GM18498 (cell line): Measurements from ENCODE around the gene SUGP2.
"Not testable (repeated sequence)": the region's sequence is repeated elsewhere in the genome, so short reads cannot be mapped to it uniquely, and the experiment has no call there.

Source experiments
- ATAC-seq: cut with Tn5 transposase; IDR thresholded peaks from one replicate; pipeline ENCODE4 v1.9.1; 2021; ENCODE audit warnings: mild to moderate bottlenecking, moderate library complexity; ENCODE audit not compliant: unreplicated experiment

The SUGP2 gene

DNA sequence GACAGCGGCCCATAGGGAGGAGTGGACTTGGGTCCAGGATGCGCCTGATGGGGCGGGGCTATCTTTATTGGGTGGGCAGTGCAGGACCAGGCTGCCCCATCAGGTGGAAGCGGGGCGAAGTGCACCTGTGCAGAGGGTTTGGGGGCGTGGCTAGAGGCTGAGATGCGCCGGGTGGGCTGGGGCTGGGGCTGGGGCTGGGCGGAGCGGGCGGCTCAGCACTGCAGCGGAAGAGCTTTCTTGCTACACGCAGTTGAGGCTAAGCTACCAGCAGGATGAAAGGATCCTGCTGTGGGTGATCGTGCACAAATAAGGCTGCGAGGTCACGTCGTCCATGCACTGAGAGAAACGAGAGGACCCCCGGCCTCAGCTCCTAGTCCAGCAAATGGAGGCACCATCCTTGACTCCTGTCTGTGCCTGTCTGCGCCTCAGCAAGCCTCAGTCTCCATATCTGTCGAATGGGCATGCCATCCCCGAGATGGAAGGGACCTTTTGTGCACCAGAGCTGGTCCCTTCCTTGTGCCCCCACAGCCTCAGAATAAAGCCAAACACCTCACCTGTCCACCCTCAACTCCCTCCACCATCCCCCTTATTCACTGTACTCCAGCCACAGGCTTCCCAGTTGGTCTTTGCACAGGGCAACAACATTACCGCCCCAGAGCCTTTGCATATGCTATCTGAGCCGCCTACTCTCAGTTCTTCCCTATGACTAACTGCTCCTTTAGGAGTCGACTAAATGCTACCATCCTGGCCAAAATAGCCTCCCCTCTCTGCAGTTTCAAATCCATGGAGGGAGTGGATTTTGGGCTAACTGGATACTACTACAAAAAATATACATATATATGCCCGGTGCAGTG lies 71.3 kb downstream of the SUGP2 start:
- ATAC-seq, result no peak

DNA sequence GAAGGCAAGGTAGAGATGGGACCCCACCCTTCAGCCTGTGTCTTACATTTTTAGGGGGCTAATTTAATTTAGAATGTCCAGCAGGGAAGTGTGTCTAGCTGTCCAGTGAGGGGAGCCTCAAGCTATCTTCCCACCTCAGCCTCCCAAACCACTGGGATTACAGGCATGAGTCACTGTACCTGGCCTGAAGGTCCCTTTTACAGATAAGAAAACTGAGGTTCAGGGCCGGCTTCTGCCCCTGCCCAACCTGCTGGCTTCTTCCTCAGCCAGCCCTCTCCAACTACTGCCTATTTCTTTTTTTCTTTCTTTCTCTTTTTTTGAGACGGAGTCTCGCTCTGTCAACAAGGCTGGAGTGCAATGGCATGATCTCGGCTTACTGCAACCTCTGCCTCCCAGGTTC lies 72.9 kb downstream of the SUGP2 start:
- no peak for ATAC-seq

DNA sequence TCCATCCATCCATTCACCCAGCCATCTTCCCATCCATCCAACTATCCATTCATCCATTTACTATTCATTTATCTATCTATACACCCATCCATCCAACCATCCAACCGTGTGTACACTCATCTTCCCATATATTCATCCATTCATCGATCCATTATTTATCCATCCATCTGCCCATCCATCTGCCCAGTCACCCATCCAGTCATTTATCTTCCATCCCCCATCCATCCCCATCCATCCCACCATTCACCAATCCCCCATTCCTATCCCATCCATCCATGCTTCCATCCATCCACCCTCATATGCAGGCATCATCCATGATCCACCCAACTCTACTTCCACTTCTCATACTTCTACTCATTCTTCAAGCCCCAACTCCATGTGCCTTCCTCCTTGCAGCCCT lies 78.3 kb downstream of the SUGP2 start:
- no peak for ATAC-seq

DNA sequence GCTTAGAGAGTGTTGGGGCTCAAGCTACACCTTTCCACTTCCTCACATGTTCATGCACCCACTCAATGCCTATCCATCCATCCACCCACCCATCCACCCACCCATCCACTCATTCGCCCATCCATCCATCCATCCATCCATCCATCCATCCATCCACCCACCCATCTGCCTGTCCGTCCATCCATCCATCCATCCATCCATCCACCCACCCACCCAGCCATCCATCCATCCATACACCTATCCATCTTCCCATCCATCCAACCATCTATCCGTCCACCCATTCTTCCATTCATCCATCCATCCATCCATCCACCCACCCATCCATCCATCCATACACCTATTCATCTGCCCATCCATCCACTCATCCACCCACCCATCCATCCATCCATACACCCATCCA lies 79.2 kb downstream of the SUGP2 start:
- no peak for ATAC-seq

DNA sequence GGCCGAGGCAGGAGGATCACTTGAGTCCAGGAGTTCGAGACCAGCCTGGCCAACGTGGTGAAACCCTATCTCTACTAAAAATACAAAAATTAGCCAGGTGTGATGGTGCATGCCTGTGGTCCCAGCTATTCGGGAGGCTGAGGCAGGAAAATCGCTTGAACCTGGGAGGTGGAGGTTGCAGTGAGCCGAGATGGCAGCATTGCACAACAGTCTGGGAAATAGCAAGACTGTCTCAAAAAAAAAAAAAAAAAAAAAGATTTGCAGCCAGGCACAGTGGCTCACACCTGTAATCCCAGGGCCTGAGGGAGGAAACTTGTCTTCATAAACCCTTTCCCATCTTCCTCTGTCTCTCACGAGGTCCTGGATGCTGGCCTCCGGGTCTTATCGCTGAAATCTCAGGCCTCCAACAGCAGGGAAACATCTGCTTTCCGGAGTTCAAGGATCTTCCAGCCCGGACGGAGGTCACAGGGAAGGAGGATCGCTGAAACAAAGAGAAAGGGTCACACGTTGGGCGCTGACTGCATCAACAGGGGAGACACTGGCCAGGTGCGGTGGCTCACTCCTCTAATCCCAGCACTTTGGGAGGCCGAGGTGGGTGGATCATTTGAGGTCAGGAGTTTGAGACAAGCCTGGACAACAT lies 80.8 kb downstream of the SUGP2 start:
- ATAC-seq, result not testable (repeated sequence)

DNA sequence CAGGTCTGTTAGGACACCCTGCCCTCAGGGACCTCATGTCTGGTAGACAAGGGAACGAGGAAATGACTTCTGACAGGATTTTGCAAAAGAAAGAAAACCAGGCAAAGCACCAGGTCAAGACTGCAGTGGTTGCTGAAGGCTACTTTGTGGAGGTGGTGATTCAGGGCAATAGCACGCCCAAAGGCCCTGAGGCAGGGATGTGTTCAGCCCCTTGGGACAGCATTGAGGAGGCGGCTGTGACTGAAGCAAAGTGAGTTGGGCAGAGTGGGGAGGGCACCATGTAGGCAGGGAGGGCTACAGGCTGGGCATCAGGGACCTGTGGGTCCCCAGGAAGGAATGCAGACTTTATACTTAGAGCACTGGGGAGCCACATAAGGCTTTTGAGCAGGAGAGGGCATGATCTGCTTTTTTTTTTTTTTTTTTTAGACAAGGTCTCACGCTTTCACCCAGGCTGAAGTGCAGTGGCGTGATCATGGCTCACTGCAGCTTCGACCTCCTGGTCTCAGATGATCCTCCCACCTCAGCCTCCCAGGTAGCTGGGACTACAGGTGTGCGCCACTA lies 81.5 kb downstream of the SUGP2 start:
- no peak for ATAC-seq

DNA sequence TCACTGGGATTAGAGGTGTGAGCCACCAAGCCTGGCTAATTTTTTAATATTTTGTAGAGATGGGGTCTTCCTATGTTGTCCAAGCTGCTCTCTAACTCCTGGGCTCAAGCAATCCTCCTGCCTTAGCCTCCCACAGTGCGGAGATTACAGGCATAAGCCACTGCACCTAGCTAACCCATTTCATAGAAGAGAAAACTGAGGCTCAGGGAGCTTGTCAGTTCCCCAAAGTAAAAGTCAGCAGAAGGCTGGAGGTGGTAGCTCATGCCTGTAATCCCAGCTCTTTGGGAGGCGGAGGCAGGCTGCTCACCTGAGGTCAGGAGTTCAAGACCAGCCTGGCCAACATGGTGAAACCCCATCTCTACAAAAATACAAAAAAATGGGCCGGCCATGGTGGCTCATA lies 83.5 kb downstream of the SUGP2 start:
- ATAC-seq, result no peak

DNA sequence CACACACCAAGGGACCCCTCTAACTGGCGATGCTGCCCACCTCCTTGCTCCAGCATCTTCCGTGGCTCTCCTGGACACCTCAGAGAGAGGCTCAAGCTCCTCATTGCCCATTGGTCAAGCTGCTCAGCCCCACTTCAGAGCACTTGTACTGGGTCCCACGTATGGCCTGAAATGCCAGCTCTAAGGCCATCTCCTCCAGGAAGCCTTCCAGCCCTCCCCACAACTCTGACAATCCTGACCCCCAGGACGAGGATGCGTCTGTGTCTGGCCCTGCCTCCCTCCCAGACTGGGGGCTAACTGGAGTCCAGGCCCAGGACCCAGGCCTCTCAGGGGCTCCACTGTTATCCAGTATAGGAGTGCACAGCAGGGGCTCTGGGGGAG lies 84.4 kb downstream of the SUGP2 start:
- no peak for ATAC-seq

DNA sequence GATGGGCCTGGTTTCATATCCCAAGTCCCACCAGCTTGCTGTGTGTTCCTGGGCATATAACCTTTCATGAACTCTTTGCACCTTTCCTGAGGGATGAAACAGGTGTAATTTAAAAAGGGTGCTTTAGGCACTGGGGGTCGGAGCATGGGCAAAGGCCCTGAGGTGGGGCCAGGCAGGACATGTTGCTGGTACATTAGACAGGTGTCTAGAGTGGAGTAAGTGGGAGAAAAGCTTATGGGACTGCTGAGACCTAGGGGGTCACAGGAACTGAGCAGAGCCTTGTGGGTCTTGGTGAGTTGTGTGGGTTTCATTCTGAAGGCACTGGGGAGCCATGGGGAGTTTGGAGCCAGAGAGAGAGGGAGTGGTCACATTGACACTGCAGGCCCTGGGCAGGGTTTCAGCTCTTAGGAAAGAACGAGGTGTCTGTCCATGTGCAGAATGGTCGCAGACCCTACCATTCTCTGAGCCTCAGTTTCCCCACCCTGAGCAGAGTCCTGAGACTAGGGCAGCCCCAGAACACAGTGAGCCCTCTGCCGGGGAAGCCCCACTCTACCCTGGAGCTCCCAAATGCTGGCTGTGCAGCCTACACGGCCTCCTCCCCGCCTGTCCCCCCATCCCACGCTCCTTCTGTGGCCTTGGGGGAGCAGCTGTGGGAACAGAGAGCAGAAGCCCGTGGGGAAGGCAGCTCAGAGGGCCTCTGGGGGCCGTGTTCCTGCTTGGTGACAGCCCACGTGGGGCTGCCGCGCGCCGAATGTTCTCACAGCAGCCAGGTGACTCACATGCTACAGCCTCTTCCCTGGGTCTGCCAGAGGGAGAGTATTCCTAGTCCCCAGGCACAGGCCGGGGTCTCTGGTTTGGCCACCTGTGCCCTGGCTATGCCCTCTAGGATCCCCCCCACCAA lies 85.0 kb downstream of the SUGP2 start:
- ATAC-seq, result no peak

DNA sequence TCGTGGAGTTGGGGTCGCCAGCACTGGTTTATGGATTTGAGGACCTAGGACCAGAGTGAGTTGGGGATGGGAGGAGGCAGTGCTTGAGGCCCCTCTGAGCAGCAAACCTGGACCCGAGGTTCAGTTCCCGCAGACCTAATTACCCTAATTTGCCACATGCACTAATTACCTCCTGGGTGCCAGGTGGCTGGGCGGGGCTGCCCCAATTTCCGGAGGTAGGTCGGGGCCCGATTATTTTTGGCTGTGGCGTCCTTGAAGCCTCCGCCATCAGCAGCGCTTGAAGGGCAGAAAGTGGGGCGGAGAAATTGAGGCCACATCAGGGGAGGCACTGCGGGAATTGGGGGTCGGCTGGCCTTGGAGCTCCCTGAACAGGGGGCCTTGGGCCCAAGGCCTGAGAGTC lies 86.4 kb downstream of the SUGP2 start:
- no peak for ATAC-seq

DNA sequence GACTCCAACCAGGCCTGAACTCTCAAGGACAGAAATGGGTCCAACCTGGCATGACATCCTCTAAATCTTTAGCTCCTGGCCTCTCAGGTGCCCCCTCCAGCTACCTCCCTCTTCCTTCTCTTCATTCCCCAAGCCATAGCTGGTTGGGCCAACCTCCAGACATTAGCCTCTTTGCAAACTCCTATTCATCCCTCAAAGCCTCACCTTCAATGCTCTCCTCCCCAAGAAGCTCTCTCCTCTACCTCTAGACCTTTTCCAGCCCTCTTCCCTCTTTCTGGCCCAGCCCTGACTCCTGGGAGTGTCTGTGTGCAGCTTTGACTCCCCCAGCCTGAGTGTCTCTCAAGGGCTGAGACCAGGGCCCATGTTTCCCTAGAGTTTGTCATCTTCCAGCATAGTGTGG lies 87.0 kb downstream of the SUGP2 start:
- no peak for ATAC-seq

DNA sequence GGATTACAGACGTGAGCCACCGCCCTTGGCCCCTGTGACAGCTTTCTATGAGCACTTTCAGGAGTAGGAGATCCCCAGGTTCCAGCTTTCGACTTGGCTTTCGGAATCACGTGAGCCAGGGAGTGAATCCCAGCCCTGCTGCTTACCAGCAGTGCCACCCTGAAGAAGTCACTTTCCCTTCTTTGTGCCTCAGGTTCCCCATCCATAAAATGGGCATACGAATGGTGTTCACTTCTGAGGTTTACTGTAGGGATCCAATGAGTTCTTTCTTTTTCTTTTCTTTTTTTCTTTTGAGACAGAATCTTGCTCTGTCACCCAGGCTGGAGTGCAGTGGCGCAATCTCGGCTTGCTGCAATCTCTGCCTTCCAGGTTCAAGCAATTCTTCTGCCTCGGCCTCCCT lies 88.0 kb downstream of the SUGP2 start:
- ATAC-seq, result no peak

DNA sequence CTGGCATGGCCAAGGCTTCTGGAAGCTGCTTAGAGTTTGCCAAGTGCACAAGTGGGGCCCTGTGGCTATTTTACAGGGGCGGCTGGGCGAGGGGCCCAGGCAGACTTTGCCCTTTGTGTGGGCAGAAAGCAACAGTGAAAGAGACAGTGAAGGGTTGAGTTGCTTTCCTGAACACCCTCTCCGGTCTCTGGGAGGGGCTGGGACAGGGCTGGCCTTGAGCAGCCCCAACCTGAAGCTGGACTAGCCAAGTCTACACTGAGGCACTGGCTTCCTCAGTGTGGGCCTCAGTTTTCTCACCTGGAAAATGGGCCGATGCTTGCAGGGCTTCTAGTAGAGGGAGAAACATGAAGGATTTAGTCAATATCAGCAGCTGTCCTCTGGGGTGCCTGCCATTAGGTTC lies 89.9 kb downstream of the SUGP2 start:
- no peak for ATAC-seq

DNA sequence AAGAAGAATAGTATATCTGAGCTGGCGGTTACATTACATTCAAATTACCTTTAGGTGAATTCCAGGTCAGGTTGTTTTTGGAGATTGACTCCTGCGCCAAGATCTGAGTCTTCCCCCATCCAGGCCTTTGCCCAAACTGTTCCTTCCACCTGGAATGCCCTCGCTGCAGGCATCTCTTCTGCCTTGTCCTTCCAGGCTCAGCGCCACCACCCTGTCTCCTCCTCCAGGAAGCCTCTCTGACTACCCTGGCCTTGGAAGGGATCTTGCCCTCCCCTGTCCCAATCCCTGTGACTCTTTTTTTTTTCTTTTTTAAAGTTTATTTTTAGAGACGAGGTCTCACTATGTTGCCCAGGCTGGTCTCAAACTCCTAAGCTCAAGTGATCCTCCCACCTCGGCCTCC lies 90.6 kb downstream of the SUGP2 start:
- no peak for ATAC-seq

DNA sequence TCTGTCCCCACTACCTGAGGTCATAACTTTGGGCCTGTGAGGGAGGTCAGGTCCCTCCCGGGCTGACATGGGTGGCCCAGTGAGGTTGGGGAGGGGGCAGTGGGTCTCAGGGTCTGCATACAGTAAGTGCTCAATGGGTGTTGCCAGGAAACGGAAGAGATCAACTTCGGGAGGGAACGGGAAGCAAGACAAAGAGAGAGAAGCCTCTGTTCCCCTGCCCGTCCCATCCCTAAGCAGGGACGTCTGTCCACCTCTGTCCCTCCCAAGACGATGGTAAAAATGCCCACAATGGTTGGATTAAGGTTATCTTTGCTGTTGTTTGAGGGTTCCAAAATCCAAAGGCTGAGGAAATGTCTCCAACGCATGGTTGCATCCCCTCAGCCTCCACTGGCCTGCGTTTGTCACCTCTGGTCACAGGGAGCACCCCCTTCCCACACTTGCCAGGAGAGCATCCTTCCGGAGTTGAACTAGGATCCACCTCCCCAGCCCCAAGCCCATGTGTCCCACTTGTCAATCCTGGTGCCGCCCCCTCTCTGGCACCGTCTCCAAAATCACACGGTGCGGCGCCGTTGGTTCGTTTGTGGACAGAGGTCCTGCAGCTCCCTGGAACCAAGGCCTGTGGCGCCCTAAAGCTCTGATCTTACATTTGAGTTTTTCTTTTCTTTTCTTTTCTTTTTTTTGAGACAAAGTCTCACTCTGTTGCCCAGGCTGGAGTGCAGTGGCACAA lies 91.5 kb downstream of the SUGP2 start:
- no peak for ATAC-seq
